Ascending aorta (tissue), 2 donors: ENCODE data around the gene APCDD1. TPM values are rescaled to one million over a fixed set of nuclear protein-coding genes. Genes with fewer than 3 reads are reported as not detected.

Experiments
- DNase-seq, 2 donors: peaks; one replicate each; pipeline ENCODE4 v3.0.0-alpha.2; 2019; ENCODE audit warnings: low spot score in 2 of 2
- H3K27ac ChIP-seq, 2 donors: fragments of 200-600 bp; sonication (generic); one replicate each; pipeline ENCODE4 v1.5.1; 2016 to 2017; ENCODE audit warnings: mild to moderate bottlenecking in 1 of 2
- H3K27me3 ChIP-seq: fragments of 200-600 bp; sonication (generic); one replicate; pipeline ENCODE4 v1.5.1; 2017
- H3K36me3 ChIP-seq, 2 donors: fragments of 200-600 bp; sonication (generic); one replicate each; pipeline ENCODE4 v1.5.1; 2016
- H3K4me1 ChIP-seq, 2 donors: fragments of 200-600 bp; sonication (generic); one replicate each; pipeline ENCODE4 v1.5.1; 2016 to 2017; ENCODE audit warnings: mild to moderate bottlenecking in 1 of 2
- H3K4me3 ChIP-seq, 2 donors: fragments of 200-600 bp; sonication (generic); one replicate each; pipeline ENCODE4 v1.5.1; 2016 to 2017; ENCODE audit warnings: mild to moderate bottlenecking in 1 of 2
- H3K9me3 ChIP-seq, 2 donors: fragments of 200-600 bp; sonication (generic); one replicate each; pipeline ENCODE4 v1.5.1; 2016
- CTCF ChIP-seq, 3 experiments: fragments of 200-600 bp in 2 of 3; fragments of 450-650 bp in 1 of 3; sonication (generic) in 2 of 3; IDR thresholded peaks; one replicate each; pipeline ENCODE4 v1.5.1; 2016 to 2019; ENCODE audit warnings: antibody characterized with exemption in 3 of 3, mild to moderate bottlenecking in 1 of 3, moderate library complexity in 1 of 3
- intact Hi-C: fragments of 100-400 bp; cut with DNase I; formaldehyde crosslinking; loops from one replicate; pipeline ENCODE4 v1.15.1; 2023
- total RNA-seq: library from RNA; depleted of rRNA; stranded (reverse); fragments of >200 nt; gene quantifications from one replicate; pipeline ENCODE4 v1.1.0, GENCODE V29; 2016

APCDD1 gene
- total RNA-seq, 1 donor from 2014 or later = 77.0 TPM

GRCh38 chr18:10458691-10459090, 4.3 kb downstream of the APCDD1 start:
- no peak for TF ChIP-seq CTCF (IDR thresholded peaks at IDR 0.05)
- no peaks in the 10 kb centered on the region for H3K27me3 ChIP-seq

GRCh38 chr18:10459587-10459986, 5.2 kb downstream of the APCDD1 start:
- no peak for DNase-seq
- intact Hi-C loops = loop anchor here (10.0 kb wide), 1 partner anchor 715 kb away; no protein-coding TSS in a partner anchor
- H3K36me3 ChIP-seq = no peaks in the 10 kb centered on the region
- H3K27me3 ChIP-seq = no peaks in the 10 kb centered on the region
- TF ChIP-seq CTCF (IDR thresholded peaks at IDR 0.05) = no peak
- H3K9me3 ChIP-seq = no peaks in the 10 kb centered on the region
- H3K4me1 ChIP-seq = peaks cover 0 to 11% of the 10 kb centered on the region in 2 donors
- H3K4me3 ChIP-seq = no peak overlapping the region
- no peak overlapping the region for H3K27ac ChIP-seq

More at GRCh38 chr18:10458691-10459090, 4.3 kb downstream of the APCDD1 start:
- Histone ChIP-seq H3K9me3 (no peaks in the 10 kb centered on the region), H3K36me3 (no peaks in the 10 kb centered on the region), H3K4me3 (no peak overlapping the region), H3K27ac (no peak overlapping the region), H3K4me1 (peaks cover 0 to 17% of the 10 kb centered on the region in 2 donors)
- intact Hi-C loops = loop anchor here (10.0 kb wide), 1 partner anchor 716 kb away; no protein-coding TSS in a partner anchor
- DNase-seq = no peak

- intact Hi-C loops = no loop called here
Observed at GRCh38 chr18:10460414-10461018, 6.1 kb downstream of the APCDD1 start.

GRCh38 chr18:10461989-10462388, 7.6 kb downstream of the APCDD1 start:
- intact Hi-C loops = no loop called here
- no peaks in the 10 kb centered on the region for H3K9me3 ChIP-seq
- H3K4me1 ChIP-seq = no peaks in the 10 kb centered on the region
- no peak for DNase-seq
- H3K27me3 ChIP-seq = no peaks in the 10 kb centered on the region
- H3K36me3 ChIP-seq = no peaks in the 10 kb centered on the region
- H3K27ac ChIP-seq = no peak overlapping the region
- H3K4me3 ChIP-seq = no peak overlapping the region
- TF ChIP-seq CTCF (IDR thresholded peaks at IDR 0.05) = no peak

More at GRCh38 chr18:10460414-10461018, 6.1 kb downstream of the APCDD1 start:
- Histone ChIP-seq H3K36me3 (no peaks in the 10 kb centered on the region), H3K9me3 (no peaks in the 10 kb centered on the region), H3K27me3 (no peaks in the 10 kb centered on the region), H3K27ac (no peak overlapping the region), H3K4me1 (peaks cover 0 to 10% of the 10 kb centered on the region in 2 donors), H3K4me3 (no peak overlapping the region)
- TF ChIP-seq CTCF (IDR thresholded peaks at IDR 0.05) = no peak
- DNase-seq = no peak

- no peaks in the 10 kb centered on the region for H3K36me3 ChIP-seq
- H3K4me3 ChIP-seq = no peak overlapping the region
- no peaks in the 10 kb centered on the region for H3K9me3 ChIP-seq
- intact Hi-C loops = no loop called here
- no peak for DNase-seq
- no peaks in the 10 kb centered on the region for H3K4me1 ChIP-seq
- H3K27me3 ChIP-seq = no peaks in the 10 kb centered on the region
- no peak overlapping the region for H3K27ac ChIP-seq
- no peak for TF ChIP-seq CTCF (IDR thresholded peaks at IDR 0.05)
Observed at GRCh38 chr18:10462597-10462996, 8.2 kb downstream of the APCDD1 start.
